ENCODE measurements around the gene SPIN4. TPM values are rescaled to one million over a fixed set of nuclear protein-coding genes. Genes with fewer than 3 reads are reported as not detected.
A peak's percentile ranks its signal among the peaks of the same experiment; 100 is the strongest.
"Not testable (repeated sequence)": the region's sequence is repeated elsewhere in the genome, so short reads cannot be mapped to it uniquely, and the experiment has no call there.

Gene SPIN4
- 1 to 10 TPM; 3.1 to 3.7 TPM for total RNA-seq

- H3K27me3 Mint-ChIP-seq (ENCODE audit: low read depth) = no peaks in the 10 kb centered on the region
- peak within 1 kb of the TSS; percentile 72 for H3K27ac Mint-ChIP-seq
- CTCF ChIA-PET = no interaction called here
- H3K4me3 Mint-ChIP-seq = peak within 1 kb of the TSS; percentile 79
- H3K36me3 Mint-ChIP-seq (ENCODE audit: low read depth) = no peaks in the 10 kb centered on the region
- DNase-seq = peak; percentile 68
- intact Hi-C loops (cut with micrococcal nuclease) = loop anchor here (1.0 to 2.0 kb wide), 3 partner anchors 209 to 856 kb away; a partner anchor contains a TSS
- H3K9me3 Mint-ChIP-seq = peaks cover 1% of the 10 kb centered on the region
- H3K4me1 Mint-ChIP-seq (ENCODE audit: low read depth) = peaks cover 13% of the 10 kb centered on the region
Observed at GRCh38 chrX:63350941-63351616, at the start of gene SPIN4. SPIN4 (minus strand) TSS chrX:63351332; CDS start chrX:63350819, 513 bp downstream.

GRCh38 chrX:63400340-63400739 is 49.2 kb upstream of the SPIN4 start:
- intact Hi-C loops (cut with micrococcal nuclease) = no loop called here
- Mint-ChIP-seq H3K9me3 (peaks cover 6% of the 10 kb centered on the region), H3K27ac (no peak overlapping the region), H3K36me3 (ENCODE audit: low read depth) (no peaks in the 10 kb centered on the region), H3K27me3 (ENCODE audit: low read depth) (no peaks in the 10 kb centered on the region), H3K4me1 (ENCODE audit: low read depth) (no peaks in the 10 kb centered on the region), H3K4me3 (no peak overlapping the region)
- CTCF ChIA-PET = no interaction called here
- DNase-seq = no peak

DNA sequence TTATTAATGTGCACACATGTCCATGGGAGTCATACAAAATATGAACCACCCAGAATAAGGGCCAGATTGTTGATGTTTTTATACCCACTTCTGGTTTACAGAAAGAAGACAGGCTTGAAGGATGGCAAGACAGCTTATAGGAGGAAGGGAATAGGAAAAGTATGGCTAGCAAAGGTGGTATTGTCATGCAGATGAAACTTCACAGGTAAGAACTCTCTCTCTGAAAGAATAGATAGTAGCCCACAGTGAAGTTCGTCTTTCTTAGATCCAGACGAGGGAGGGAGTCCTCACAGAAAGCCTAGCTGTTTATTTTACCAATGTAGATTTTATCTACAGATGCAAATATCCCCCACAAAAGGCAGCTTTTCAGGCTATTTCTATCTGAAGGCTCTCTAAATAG is 43.7 kb upstream of the SPIN4 start:
- intact Hi-C loops (cut with micrococcal nuclease) = no loop called here
- H3K9me3 Mint-ChIP-seq = peaks cover 2% of the 10 kb centered on the region
- DNase-seq = no peak
- H3K4me1 Mint-ChIP-seq (ENCODE audit: low read depth) = no peaks in the 10 kb centered on the region
- H3K36me3 Mint-ChIP-seq (ENCODE audit: low read depth) = no peaks in the 10 kb centered on the region
- no peaks in the 10 kb centered on the region for H3K27me3 Mint-ChIP-seq (ENCODE audit: low read depth)
- no peak overlapping the region for H3K4me3 Mint-ChIP-seq
- H3K27ac Mint-ChIP-seq = no peak overlapping the region
- CTCF ChIA-PET = no interaction called here

DNA sequence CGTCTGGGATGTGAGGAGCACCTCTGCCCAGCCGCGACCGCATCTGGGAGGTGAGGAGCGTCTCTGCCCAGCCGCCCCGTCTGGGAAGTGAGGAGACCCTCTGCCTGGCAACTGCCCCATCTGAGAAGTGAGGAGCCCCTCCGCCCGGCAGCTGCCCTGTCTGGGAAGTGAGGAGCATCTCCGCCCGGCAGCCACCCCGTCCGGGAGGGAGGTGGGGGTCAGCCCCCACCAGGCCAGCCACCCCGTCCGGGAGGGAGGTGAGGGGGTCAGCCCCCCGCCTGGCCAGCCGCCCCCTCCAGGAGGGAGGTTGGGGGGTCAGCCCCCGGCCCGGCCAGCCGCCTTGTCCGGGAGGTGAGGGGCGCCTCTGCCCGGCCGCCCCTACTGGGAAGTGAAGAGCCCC is 42.0 kb upstream of the SPIN4 start:
- H3K27ac Mint-ChIP-seq; CTCF ChIA-PET; H3K36me3 Mint-ChIP-seq (ENCODE audit: low read depth); DNase-seq; H3K4me1 Mint-ChIP-seq (ENCODE audit: low read depth); intact Hi-C loops (cut with micrococcal nuclease); H3K4me3 Mint-ChIP-seq; H3K27me3 Mint-ChIP-seq (ENCODE audit: low read depth); H3K9me3 Mint-ChIP-seq: not testable (repeated sequence)

DNA sequence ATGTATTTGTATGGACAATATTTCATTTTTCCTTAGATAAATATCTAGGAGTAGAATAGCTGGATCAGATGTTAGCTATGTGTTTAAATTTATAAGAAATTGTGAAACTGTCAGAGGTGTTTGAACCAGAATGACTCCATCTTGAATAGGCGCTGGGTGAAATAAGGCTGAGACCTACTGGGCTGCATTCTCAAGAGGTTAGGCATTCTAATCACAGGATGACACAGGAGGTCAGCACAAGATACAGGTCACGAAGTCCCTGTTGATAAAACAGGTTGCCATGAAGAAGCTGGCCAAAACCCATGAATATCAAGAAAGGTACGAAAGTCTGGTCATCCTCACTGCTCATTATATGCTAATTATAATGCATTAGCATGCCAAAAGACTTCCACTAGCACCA is 36.3 kb upstream of the SPIN4 start:
- Mint-ChIP-seq H3K27me3 (ENCODE audit: low read depth) (no peaks in the 10 kb centered on the region), H3K4me3 (no peak overlapping the region), H3K36me3 (ENCODE audit: low read depth) (no peaks in the 10 kb centered on the region), H3K4me1 (ENCODE audit: low read depth) (no peaks in the 10 kb centered on the region), H3K9me3 (no peaks in the 10 kb centered on the region), H3K27ac (no peak overlapping the region)
- DNase-seq = no peak
- CTCF ChIA-PET = no interaction called here
- intact Hi-C loops (cut with micrococcal nuclease) = no loop called here

DNA sequence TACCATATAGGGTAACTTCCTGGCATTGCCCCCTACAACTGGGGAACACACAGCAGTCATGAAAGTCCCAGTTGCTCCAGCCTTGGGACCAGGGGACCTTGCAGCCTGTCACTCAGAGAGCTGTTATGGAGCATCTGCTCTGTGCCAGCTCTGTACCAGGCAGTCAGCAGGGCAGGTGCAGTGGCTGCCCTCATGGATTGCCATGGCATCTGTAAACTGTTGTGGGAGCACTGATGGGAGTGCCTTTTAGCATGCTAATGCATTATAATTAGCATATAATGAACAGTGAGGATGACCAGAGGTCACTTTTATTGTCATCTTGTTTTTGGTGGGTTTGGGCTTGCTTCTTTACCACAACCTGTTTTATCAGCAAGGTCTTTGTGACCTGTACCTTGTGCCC is 33.1 kb upstream of the SPIN4 start:
- DNase-seq; H3K27ac Mint-ChIP-seq; intact Hi-C loops (cut with micrococcal nuclease); H3K4me1 Mint-ChIP-seq (ENCODE audit: low read depth); H3K9me3 Mint-ChIP-seq; H3K4me3 Mint-ChIP-seq; H3K36me3 Mint-ChIP-seq (ENCODE audit: low read depth); H3K27me3 Mint-ChIP-seq (ENCODE audit: low read depth); CTCF ChIA-PET: not testable (repeated sequence)

DNA sequence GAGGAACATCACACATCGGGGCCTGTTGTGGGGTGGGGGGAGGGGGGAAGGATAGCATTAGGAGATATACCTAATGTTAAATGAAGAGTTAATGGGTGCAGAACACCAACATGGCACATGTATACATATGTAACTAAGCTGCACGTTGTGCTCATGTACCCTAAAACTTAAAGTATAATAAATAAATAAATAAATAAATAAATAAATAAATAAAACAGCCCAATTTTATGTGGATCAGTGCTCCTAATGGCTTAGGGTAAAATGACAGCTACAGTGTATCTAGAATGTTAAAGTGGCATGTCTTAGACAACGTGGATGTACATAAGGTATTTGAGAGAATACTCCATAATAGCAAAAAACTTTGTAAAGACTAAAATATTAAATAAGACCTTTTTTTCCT is 21.9 kb upstream of the SPIN4 start:
- H3K36me3 Mint-ChIP-seq (ENCODE audit: low read depth); intact Hi-C loops (cut with micrococcal nuclease); H3K9me3 Mint-ChIP-seq; CTCF ChIA-PET; DNase-seq; H3K4me3 Mint-ChIP-seq; H3K27me3 Mint-ChIP-seq (ENCODE audit: low read depth); H3K27ac Mint-ChIP-seq; H3K4me1 Mint-ChIP-seq (ENCODE audit: low read depth): not testable (repeated sequence)

DNA sequence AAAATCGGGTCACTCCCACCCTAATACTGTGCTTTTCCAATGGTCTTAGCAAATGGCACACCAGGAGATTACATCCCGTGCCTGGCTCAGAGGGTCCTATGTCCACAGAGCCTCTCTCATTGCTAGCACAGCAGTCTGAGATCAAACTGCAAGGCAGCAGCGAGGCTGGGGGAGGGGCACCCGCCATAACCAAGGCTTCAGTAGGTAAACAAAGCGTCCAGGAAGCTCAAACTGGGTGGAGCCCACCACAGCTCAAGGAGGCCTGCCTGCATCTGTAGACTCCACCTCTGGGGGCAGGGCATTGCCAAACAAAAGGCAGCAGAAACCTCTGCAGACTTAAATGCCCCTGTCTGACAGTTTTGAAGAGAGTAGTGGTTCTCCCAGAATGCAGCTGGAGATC is 16.6 kb upstream of the SPIN4 start:
- H3K4me1 Mint-ChIP-seq (ENCODE audit: low read depth); CTCF ChIA-PET; intact Hi-C loops (cut with micrococcal nuclease); H3K4me3 Mint-ChIP-seq; H3K27ac Mint-ChIP-seq; H3K9me3 Mint-ChIP-seq; H3K36me3 Mint-ChIP-seq (ENCODE audit: low read depth); DNase-seq; H3K27me3 Mint-ChIP-seq (ENCODE audit: low read depth): not testable (repeated sequence)

- Mint-ChIP-seq H3K27me3 (ENCODE audit: low read depth) (no peaks in the 10 kb centered on the region), H3K27ac (no peak overlapping the region), H3K4me1 (ENCODE audit: low read depth) (no peaks in the 10 kb centered on the region), H3K4me3 (no peak overlapping the region), H3K36me3 (ENCODE audit: low read depth) (peaks cover 1% of the 10 kb centered on the region), H3K9me3 (peaks cover 5% of the 10 kb centered on the region)
- CTCF ChIA-PET = no interaction called here
- intact Hi-C loops (cut with micrococcal nuclease) = no loop called here
- no peak for DNase-seq
Observed at GRCh38 chrX:63363788-63364187, 12.7 kb upstream of the SPIN4 start.

- CTCF ChIA-PET = no interaction called here
- Mint-ChIP-seq H3K27me3 (ENCODE audit: low read depth) (no peaks in the 10 kb centered on the region), H3K36me3 (ENCODE audit: low read depth) (peaks cover 1% of the 10 kb centered on the region), H3K4me3 (no peak overlapping the region), H3K27ac (no peak overlapping the region), H3K4me1 (ENCODE audit: low read depth) (no peaks in the 10 kb centered on the region), H3K9me3 (peaks cover 5% of the 10 kb centered on the region)
- no peak for DNase-seq
- intact Hi-C loops (cut with micrococcal nuclease) = no loop called here
Observed at GRCh38 chrX:63361494-63361893, 10.4 kb upstream of the SPIN4 start.

DNA sequence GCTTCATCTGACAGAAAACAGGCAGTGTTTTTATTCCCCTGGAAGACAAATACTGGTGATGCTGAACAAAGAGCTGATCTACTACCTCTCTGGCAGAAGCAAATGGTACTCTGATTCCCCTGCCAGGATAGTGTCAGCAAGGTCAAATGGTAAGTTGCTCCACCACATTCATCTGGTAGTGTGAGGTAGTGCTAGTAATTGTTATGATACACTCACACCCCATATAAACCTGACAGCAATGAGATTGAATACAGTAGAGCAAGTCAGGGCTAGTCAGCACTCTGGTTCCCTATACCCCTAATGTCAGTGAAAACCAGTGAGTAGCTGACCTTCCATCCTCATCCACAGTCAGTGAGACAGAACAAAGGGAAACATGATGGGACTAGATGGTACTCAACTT is 3.4 kb upstream of the SPIN4 start:
- Mint-ChIP-seq H3K9me3 (peaks cover 1% of the 10 kb centered on the region), H3K27ac (no peak overlapping the region), H3K27me3 (ENCODE audit: low read depth) (no peaks in the 10 kb centered on the region), H3K4me1 (ENCODE audit: low read depth) (peaks cover 10% of the 10 kb centered on the region), H3K36me3 (ENCODE audit: low read depth) (no peaks in the 10 kb centered on the region), H3K4me3 (no peak overlapping the region)
- intact Hi-C loops (cut with micrococcal nuclease) = no loop called here
- CTCF ChIA-PET = no interaction called here
- no peak for DNase-seq

DNA sequence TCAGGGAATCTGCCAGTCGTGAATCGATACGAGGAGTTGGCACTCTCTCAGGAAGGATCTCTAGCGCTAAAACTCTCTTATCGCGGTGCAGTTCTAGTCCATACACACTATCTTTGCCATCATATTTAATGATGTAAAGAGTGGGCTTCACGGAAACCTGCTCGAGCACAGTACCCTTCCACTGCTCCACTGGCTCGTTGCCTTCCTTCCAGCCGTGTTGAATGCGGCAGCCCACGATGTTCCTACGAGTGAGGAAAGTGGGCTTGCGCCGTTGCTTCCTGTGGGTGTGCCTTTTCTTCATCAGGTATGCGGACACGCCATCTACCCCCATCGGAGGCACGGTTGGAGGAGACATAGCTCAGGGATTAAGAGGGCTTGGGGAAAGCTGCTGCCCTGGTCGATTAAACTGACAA is 661 bp downstream of the SPIN4 start:
- no peak overlapping the region for H3K27ac Mint-ChIP-seq
- CTCF ChIA-PET = no interaction called here
- DNase-seq = peak; percentile 20
- no peaks in the 10 kb centered on the region for H3K27me3 Mint-ChIP-seq (ENCODE audit: low read depth)
- H3K4me1 Mint-ChIP-seq (ENCODE audit: low read depth) = peaks cover 13% of the 10 kb centered on the region
- no peaks in the 10 kb centered on the region for H3K36me3 Mint-ChIP-seq (ENCODE audit: low read depth)
- peaks cover 1% of the 10 kb centered on the region for H3K9me3 Mint-ChIP-seq
- intact Hi-C loops (cut with micrococcal nuclease) = loop anchor here (2.0 kb wide), 2 partner anchors 404 to 856 kb away; a partner anchor contains a TSS
- peak overlapping the region; percentile 79 for H3K4me3 Mint-ChIP-seq

- H3K36me3 Mint-ChIP-seq (ENCODE audit: low read depth) = no peaks in the 10 kb centered on the region
- CTCF ChIA-PET = no interaction called here
- no peak for DNase-seq
- no peaks in the 10 kb centered on the region for H3K27me3 Mint-ChIP-seq (ENCODE audit: low read depth)
- peaks cover 1% of the 10 kb centered on the region for H3K9me3 Mint-ChIP-seq
- intact Hi-C loops (cut with micrococcal nuclease) = no loop called here
- peak overlapping the region; percentile 45 for H3K4me3 Mint-ChIP-seq
- H3K27ac Mint-ChIP-seq = no peak overlapping the region
- peaks cover 13% of the 10 kb centered on the region for H3K4me1 Mint-ChIP-seq (ENCODE audit: low read depth)
Observed at GRCh38 chrX:63349307-63349706, 1.8 kb downstream of the SPIN4 start.
